T-helper 2 cell treated with Interferon-gamma antibody and Interleukin-4, amounts not matched to agents 100 ng/mL and 5 ng/mL, for 36 hours (primary cell): ENCODE measurements around the gene RNF44. TPM values are rescaled to one million over a fixed set of nuclear protein-coding genes. Genes with fewer than 3 reads are reported as not detected.

Experiments used
- intact Hi-C: fragments of 100-400 bp; cut with micrococcal nuclease; formaldehyde crosslinking; loops from one replicate; pipeline ENCODE4 v1.15.1; 2023
- total RNA-seq: library from RNA; stranded (reverse); gene quantifications from 2 replicates; pipeline ENCODE4 v1.2.3, GENCODE V29; 2022

Gene RNF44
- 105 and 107 TPM in 2 replicates for total RNA-seq

GRCh38 chr5:176536902-176537553 lies at the start of gene RNF44:
RNF44 (minus strand) TSS chr5:176537402; CDS start chr5:176532472, 4,930 bp downstream.
- intact Hi-C loops, result loop anchor here (1.0 to 10.0 kb wide), 11 partner anchors 60 to 1022 kb away; partner anchors contain the start of genes CLTB, FAF2, GPRIN1 and GRK6

DNA sequence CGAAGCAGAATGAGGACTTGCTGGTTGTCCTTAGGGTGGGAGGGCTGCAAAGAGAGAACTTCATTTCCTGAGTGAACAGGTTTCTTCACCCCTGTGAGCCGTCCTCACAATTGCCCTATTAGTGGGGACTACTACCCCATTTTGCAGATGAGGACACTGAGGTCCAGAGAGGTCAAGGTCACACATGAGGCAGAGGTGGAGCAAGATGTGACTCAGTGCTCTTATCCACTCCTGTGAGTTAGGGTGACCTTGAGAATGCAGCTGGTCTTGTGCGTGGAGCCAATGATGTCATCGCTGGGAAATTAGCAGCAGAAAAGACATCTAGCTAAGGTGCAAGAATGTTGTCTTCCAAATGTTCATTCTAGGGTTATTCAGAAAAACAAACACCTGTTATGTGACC lies 45.9 kb upstream of the RNF44 start:
- intact Hi-C loops, result no loop called here

DNA sequence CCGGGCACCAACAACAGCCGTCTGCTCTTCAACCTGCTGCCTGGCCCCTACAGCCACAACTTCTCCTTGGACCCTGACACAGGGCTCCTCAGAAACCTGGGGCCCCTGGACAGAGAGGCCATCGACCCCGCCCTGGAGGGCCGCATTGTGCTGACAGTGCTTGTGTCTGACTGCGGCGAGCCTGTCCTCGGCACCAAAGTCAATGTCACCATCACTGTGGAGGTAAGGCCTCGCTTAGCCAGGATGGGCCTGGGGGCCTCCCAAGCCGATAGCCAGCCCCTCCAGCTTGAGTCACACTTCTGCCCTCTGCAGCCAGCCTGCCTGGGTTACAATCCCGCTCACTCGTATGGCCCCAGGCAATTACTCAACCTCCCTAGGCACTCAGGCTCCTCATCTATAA lies 44.2 kb upstream of the RNF44 start:
- intact Hi-C loops, result no loop called here

DNA sequence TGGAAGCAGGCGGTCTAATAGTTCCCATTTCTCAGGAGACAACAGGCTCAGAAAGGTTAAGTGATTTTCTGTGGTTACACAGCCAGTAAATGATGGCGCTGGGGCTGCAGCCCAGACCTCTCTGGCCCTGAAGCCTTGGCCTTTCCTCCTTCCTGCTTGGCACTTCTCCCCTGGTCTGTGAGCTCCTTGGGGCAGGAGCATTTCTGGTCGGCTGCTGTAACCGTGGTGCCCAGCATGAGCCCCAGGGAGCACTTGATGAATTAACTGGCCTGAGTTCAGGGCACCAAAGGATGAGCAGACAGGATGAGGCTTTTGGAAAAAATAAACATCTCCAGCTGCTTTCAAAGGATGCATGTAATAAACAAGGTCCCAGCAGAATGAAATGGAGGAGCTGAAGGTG lies 42.1 kb upstream of the RNF44 start:
- intact Hi-C loops, result no loop called here

DNA sequence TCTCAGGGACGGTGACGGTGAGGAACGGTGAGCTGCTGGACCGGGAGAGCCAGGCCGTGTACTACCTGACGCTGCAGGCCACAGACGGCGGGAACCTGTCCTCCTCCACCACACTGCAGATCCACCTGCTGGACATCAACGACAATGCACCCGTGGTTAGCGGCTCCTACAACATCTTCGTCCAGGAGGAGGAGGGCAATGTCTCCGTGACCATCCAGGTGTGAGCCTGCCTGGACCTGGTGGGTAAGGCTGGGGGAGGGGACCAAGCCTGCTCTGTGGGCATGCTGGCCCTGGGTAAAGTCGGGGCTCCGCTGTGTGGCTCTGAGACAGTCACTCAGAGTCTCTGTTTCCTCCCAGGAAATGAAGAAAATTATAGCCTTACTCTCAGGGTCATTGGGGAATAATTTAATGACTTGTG lies 41.2 kb upstream of the RNF44 start:
- intact Hi-C loops, result no loop called here

DNA sequence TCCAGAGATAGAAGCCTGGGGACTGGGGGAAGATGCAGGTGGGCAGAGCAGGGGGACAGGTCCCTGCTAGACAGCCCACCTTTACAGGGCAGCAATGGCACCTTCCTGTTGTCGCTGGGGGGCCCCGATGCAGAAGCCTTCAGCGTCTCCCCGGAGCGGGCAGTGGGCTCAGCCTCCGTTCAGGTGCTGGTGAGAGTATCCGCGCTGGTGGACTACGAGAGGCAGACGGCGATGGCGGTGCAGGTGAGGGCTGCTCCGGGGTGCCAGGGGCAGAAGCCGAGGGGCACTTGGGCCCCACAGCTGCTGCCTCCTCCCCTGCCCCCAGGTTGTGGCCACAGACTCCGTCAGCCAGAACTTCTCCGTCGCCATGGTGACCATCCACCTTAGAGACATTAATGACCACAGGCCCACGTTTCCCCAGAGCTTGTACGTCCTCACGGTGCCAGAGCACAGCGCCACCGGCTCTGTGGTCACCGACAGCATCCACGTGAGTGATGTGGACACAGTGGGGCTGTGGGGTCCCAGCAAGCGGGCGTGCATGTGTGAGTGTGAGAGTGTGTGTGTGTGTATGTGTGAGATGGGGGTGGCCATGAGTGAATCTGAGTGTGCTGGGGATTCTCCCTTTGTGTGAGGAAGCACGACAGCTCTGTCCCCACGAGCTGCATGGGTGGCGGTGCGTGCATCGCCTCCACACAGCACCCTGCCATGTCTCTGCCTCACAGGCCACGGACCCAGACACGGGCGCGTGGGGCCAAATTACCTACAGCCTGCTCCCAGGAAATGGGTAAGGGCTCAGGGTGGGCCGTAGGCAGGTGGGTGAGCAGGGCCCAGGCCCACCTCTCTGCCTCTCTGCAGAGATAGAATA lies 40.3 kb upstream of the RNF44 start:
- intact Hi-C loops, result no loop called here

DNA sequence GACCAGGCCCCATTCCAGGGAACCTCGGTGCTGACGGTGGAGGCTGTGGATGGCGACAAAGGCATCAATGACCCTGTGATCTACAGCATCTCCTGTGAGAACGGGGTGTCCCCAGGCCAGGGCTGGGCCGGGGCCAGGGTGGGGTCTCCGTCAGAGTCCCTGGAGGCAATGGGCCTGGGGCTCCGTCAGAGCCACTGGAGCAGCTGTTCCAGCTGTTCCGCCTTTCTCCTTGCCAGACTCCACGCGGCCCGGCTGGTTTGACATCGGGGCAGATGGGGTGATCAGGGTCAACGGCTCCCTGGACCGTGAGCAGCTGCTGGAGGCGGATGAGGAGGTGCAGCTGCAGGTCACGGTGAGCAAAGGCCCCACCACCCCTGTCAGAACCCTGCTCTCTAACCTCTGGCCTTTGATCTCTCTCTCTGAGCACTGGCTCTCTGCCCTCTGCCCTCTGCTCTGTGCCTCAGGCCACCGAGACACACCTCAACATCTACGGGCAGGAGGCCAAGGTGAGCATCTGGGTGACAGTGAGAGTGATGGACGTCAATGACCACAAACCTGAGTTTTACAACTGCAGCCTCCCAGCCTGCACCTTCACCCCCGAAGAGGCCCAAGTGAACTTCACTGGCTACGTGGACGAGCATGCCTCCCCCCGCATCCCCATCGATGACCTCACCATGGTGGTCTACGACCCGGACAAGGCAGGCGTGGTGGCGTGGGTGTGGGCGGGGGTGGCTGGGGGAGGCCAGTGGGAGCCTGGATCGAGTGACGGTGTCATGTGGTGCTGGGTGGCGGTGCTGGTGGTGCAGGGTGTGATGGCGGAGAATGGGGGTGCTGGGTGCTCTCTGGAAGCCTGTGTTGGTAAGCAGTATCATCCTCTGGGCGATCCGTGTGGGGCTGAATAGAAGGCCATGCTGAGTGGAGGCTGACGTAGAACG lies 38.6 kb upstream of the RNF44 start:
- intact Hi-C loops, result no loop called here

GRCh38 chr5:176575066-176575465 lies 37.9 kb upstream of the RNF44 start:
- intact Hi-C loops, result no loop called here

- intact Hi-C loops, result loop anchor here (5.0 kb wide), 1 partner anchor 157 kb away; the partner anchor contains the start of gene CLTB
Observed at GRCh38 chr5:176574297-176574591, 37.0 kb upstream of the RNF44 start.

GRCh38 chr5:176573564-176574296 lies 36.5 kb upstream of the RNF44 start:
- intact Hi-C loops, result loop anchor here (5.0 kb wide), 1 partner anchor 156 kb away; the partner anchor contains the start of gene CLTB

DNA sequence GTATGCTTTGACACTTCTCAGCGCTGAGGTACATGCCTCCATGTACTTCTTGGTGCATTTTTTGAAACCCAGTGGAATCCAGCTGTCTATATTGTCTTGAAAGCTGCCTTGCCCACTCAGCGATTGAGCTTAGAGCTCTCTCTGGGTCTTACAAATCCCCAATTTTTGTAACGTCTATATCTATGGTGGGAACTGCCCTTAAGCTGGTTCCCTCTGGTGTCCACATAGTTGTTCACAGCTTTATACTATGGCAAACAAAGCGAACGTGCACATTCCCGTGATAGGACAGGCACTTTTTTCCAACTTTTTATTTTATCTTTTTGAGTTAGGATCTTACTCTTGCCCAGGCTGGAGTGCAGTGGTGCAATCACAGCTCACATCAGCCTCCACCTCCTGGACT lies 32.8 kb upstream of the RNF44 start:
- intact Hi-C loops, result loop anchor here (5.0 kb wide), 1 partner anchor 153 kb away; the partner anchor contains the start of gene CLTB

GRCh38 chr5:176568657-176569056 lies 31.5 kb upstream of the RNF44 start:
- intact Hi-C loops, result no loop called here

DNA sequence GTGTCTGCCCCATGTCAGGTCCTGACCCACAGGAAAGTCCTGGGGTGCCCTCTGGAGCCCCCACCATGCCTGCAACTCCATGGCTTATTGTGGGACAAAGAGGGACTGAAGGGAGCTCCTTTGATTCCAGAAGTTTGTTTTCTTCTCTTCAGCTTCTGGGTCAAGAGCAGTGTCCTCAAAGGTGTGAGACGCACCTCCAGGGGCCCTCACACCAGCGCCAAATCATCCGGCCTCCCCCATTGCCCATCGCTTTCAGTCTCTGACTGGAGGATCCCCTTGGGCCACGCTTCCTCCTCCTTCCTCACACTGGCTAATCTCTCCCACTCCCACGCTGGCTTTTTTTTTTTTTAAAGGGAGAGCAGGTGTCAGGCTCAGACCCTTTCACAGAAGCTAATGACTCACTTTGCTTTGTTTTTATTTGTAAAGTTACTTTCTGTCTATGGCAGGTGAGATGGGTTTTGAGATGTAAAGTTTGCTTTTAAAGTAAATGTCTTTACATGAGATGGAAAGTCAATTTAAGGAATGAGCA lies 28.6 kb upstream of the RNF44 start:
- intact Hi-C loops, result no loop called here

DNA sequence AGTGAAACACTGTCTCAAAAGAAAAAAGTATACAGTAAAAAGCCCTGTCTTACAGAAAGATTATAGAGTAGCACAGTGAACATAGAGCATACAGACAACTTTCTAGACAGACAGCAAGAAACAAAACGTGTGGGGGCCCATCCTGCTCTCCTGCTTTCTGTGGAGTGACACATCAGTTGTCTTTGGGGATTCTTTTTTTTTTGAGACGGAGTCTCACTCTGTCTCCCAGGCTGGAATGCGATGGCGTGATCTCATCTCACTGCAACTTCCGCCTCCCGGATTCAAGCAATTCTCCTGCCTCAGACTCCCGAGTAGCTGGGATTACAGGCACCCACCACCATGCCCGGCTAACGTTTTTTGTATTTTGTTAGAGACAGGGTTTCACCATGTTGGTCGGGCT lies 26.8 kb upstream of the RNF44 start:
- intact Hi-C loops, result no loop called here

GRCh38 chr5:176562189-176562588 lies 25.0 kb upstream of the RNF44 start:
- intact Hi-C loops, result no loop called here

- intact Hi-C loops, result no loop called here
Observed at GRCh38 chr5:176561259-176561658, 24.1 kb upstream of the RNF44 start.

- intact Hi-C loops, result no loop called here
Observed at GRCh38 chr5:176560364-176560763, 23.2 kb upstream of the RNF44 start.

- intact Hi-C loops, result no loop called here
Observed at GRCh38 chr5:176559683-176560082, 22.5 kb upstream of the RNF44 start.

- intact Hi-C loops, result no loop called here
Observed at GRCh38 chr5:176557846-176558245, 20.6 kb upstream of the RNF44 start.

DNA sequence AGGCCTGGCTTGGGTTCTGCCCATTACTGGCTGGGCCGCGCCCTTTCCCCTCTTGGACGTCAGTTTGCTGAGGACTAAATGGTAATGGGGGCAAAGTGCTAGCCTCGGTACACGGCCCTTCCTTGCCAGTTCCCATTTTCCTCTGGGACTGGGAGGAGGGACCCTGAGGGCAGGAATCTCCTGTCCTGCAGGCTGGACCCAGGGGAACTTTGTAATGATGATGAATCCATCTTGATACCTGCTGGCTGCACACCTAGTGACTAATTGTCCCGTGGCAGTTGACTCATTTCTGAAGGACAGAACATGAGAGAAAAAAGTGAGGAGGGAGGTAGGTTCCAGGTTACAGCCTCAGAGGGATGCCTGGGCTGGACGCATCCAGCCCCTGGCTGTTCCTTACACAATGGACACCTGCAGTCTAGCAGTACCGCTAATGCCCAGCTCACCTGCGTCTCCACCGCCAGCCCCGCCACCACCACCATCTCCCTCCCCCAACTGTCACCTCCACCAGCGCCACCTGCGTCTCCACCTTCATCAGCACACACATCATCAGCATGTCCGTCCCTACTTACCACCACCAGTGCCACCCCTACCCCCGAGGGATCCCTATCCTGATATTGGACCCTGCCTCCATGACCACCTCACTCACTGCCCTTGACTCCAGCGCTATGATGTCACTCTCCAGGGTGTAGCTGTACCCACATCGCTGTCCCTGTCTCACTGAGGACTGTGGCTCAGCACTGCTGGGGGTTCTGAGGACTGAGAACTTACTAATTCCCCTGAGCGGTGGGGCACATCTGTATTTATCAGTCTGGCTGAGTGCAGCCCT lies 16.3 kb upstream of the RNF44 start:
- intact Hi-C loops, result no loop called here
